SU-DHL-6 (cell line): ENCODE measurements around the gene CORO1C.

ENCODE experiments used
- H2AFZ ChIP-seq: fragments of 200-600 bp; sonication (generic); 2 replicates; pipeline ENCODE4 v1.6.1; 2014; ENCODE audit warnings: low read depth, mild to moderate bottlenecking, moderate library complexity, mixed read lengths, antibody characterized with exemption, low read length; ENCODE audit not compliant: severe bottlenecking
- H3F3A ChIP-seq: fragments of 200-600 bp; shearing (Covaris generic); 2 replicates; pipeline ENCODE4 v1.6.0; 2016; ENCODE audit warnings: antibody characterized with exemption, mild to moderate bottlenecking; ENCODE audit not compliant: insufficient read depth
- H3K27ac ChIP-seq: fragments of 200-600 bp; sonication (generic); 2 replicates; pipeline ENCODE4 v1.5.1; 2016; ENCODE audit warnings: low read depth, mild to moderate bottlenecking, low read length, moderate library complexity, mixed read lengths
- H3K27me3 ChIP-seq: fragments of 200-600 bp; sonication (generic), shearing (Covaris generic); 2 replicates; pipeline ENCODE4 v1.6.0; 2014; ENCODE audit warnings: mild to moderate bottlenecking, low read length
- H3K36me3 ChIP-seq: fragments of 200-600 bp; sonication (generic); 2 replicates; pipeline ENCODE4 v1.6.1; 2014; ENCODE audit warnings: mild to moderate bottlenecking, low read length, mixed read lengths
- H3K4me2 ChIP-seq: fragments of 300-600, 200-600 bp; shearing (Covaris generic), sonication (generic); 2 replicates; pipeline ENCODE4 v1.6.0; 2014; ENCODE audit warnings: low read length, low read depth, mild to moderate bottlenecking; ENCODE audit not compliant: poor library complexity, severe bottlenecking
- H3K4me3 ChIP-seq: fragments of 200-600 bp; sonication (generic); 2 replicates; pipeline ENCODE4 v1.5.1; 2014; ENCODE audit warnings: antibody characterized with exemption, low read length, mild to moderate bottlenecking, mixed read lengths; ENCODE audit not compliant: insufficient read depth, poor library complexity, severe bottlenecking
- H3K79me2 ChIP-seq: fragments of 200-600 bp; sonication (generic); 2 replicates; pipeline ENCODE4 v1.6.1; 2014; ENCODE audit warnings: mild to moderate bottlenecking, low read length, moderate library complexity; ENCODE audit not compliant: insufficient read depth
- H3K9ac ChIP-seq: fragments of 200-600 bp; sonication (generic); 2 replicates; pipeline ENCODE4 v1.7.0; 2014; ENCODE audit warnings: mild to moderate bottlenecking, low read length
- H3K9me2 ChIP-seq: fragments of 200-600 bp; sonication (generic); replicated peaks from 2 replicates; pipeline ENCODE4 v1.6.1; 2014; ENCODE audit warnings: low read length; ENCODE audit not compliant: insufficient read depth
- H3K9me3 ChIP-seq: fragments of 200-600 bp; sonication (generic); 2 replicates; pipeline ENCODE4 v1.6.1; 2014; ENCODE audit warnings: low read length, mixed read lengths; ENCODE audit not compliant: insufficient read depth
- H4K20me1 ChIP-seq: fragments of 200-600 bp; sonication (generic); 2 replicates; pipeline ENCODE4 v1.6.1; 2014; ENCODE audit warnings: low read depth, mild to moderate bottlenecking, antibody characterized with exemption, low read length, moderate library complexity, mixed read lengths
- EZH2phosphoT487 ChIP-seq: fragments of 200-600 bp; sonication (generic), shearing (Covaris generic); conservative IDR thresholded peaks from 2 replicates; pipeline ENCODE4 v1.6.1; 2018; ENCODE audit warnings: mild to moderate bottlenecking, antibody characterized with exemption, low read length, moderate library complexity, mixed read lengths
- TF ChIP-seq, protein P1 (sequence below): fragments of 200-600 bp; sonication (generic); IDR thresholded peaks from one replicate; pipeline ENCODE4 v1.5.1; 2017; ENCODE audit warnings: antibody characterized with exemption, mild to moderate bottlenecking, low read length, moderate library complexity; ENCODE audit not compliant: insufficient read depth, poor library complexity, severe bottlenecking

Gene CORO1C

DNA sequence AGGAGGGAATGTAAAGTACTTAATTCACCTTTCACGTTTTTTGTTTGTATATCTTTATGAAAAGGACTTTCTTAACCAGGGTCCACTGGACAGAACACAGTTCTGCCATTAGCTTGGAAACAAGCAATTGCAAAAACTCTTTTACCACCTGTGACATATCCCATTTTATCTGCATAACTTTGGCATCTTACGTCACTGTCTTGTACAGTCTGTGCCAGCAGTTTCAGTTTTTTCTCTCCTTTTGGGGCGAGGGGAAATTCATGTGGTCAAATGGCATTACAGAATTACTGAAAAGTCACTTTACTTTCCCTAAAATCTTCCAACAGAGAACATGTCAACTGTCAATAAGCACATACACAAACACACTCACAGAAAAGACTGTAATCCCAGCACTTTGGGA, 53.9 kb downstream of the CORO1C start:
- Histone ChIP-seq H3K79me2 (no peaks in the 10 kb centered on the region), H3K9ac (no peak overlapping the region), H3K9me3 (no peaks in the 10 kb centered on the region), H3K36me3 (no peaks in the 10 kb centered on the region), H3K9me2 (no peaks in the 10 kb centered on the region), H3K4me3 (no peak overlapping the region), H3K27me3 (no peaks in the 10 kb centered on the region), H4K20me1 (no peaks in the 10 kb centered on the region), H3F3A (no peaks in the 10 kb centered on the region), H3K4me2 (no peak overlapping the region), H2AFZ (no peak overlapping the region), H3K27ac (no peak overlapping the region)
- TF ChIP-seq, protein P1, sequence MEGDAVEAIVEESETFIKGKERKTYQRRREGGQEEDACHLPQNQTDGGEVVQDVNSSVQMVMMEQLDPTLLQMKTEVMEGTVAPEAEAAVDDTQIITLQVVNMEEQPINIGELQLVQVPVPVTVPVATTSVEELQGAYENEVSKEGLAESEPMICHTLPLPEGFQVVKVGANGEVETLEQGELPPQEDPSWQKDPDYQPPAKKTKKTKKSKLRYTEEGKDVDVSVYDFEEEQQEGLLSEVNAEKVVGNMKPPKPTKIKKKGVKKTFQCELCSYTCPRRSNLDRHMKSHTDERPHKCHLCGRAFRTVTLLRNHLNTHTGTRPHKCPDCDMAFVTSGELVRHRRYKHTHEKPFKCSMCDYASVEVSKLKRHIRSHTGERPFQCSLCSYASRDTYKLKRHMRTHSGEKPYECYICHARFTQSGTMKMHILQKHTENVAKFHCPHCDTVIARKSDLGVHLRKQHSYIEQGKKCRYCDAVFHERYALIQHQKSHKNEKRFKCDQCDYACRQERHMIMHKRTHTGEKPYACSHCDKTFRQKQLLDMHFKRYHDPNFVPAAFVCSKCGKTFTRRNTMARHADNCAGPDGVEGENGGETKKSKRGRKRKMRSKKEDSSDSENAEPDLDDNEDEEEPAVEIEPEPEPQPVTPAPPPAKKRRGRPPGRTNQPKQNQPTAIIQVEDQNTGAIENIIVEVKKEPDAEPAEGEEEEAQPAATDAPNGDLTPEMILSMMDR, result no peak
- TF ChIP-seq EZH2phosphoT487, result no peak

DNA sequence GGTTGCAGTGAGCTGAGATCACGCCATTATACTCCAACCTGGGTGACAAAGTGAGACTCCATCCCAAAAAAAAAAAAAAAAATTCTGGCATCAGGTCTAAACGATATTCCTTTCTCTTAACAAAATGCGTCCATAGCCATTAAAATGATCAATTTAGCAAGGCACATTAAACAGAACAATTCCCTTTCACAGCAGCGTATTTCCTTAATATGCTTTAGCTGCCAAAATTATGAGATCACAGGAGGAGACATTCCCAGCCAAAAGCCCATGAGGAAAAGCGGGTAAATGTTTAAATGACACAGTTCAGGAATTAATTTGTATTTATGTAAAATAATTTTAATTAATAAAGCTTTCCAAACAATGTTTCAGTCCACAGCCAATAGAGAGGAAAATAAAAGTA, 54.6 kb downstream of the CORO1C start:
- Histone ChIP-seq H3K9me2 (no peaks in the 10 kb centered on the region), H2AFZ (no peak overlapping the region), H3K27me3 (no peaks in the 10 kb centered on the region), H3K4me3 (no peak overlapping the region), H3K27ac (no peak overlapping the region), H3F3A (no peaks in the 10 kb centered on the region), H3K9me3 (no peaks in the 10 kb centered on the region), H3K79me2 (no peaks in the 10 kb centered on the region), H4K20me1 (no peaks in the 10 kb centered on the region), H3K9ac (no peak overlapping the region), H3K36me3 (no peaks in the 10 kb centered on the region), H3K4me2 (no peak overlapping the region)
- TF ChIP-seq, protein P1, result no peak
- no peak for TF ChIP-seq EZH2phosphoT487

DNA sequence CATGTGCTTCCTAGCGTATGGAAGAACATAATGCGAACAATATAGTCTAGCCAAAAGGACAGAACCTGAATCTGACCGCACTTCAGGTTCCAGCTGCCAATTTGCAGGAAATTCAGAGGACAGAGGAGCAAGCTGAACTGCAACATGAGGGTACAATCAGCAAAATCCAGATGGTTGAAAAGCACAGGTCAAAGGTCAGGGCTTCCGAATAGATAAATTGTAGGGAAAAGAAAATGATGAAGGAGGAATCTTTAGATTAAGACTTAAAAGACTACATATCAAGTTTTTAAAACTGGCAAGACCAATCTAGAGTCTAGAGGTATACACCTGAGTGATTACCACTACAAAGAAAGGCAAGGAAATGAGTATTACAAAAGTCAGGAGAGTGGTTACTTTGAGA, 55.5 kb downstream of the CORO1C start:
- Histone ChIP-seq H2AFZ (no peak overlapping the region), H3K36me3 (no peaks in the 10 kb centered on the region), H3K4me2 (no peak overlapping the region), H3K4me3 (no peak overlapping the region), H3K9ac (no peak overlapping the region), H3K9me2 (no peaks in the 10 kb centered on the region), H3F3A (no peaks in the 10 kb centered on the region), H3K27ac (no peak overlapping the region), H3K79me2 (no peaks in the 10 kb centered on the region), H3K27me3 (no peaks in the 10 kb centered on the region), H4K20me1 (no peaks in the 10 kb centered on the region), H3K9me3 (no peaks in the 10 kb centered on the region)
- TF ChIP-seq, protein P1, result no peak
- TF ChIP-seq EZH2phosphoT487, result no peak

DNA sequence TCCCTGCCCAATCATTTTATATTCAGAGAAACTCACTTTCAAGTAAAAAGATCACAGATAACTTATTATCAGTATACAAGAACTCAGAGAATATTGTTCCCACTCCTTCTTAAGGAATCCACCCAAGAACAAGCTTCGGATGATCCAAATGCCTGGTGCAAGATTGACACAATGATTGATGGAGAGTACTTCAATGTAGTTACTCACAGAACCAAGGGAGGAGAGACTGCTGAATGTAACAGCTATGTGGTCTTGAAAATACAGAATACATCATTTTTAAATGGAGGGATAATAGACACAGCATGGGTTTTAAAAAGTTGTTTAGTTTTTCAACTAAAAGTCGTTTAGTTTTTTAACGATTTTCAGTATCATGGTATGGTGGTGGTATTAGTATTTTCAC, 59.3 kb downstream of the CORO1C start:
- Histone ChIP-seq H3F3A (no peaks in the 10 kb centered on the region), H3K27ac (no peak overlapping the region), H4K20me1 (no peaks in the 10 kb centered on the region), H3K27me3 (no peaks in the 10 kb centered on the region), H3K79me2 (no peaks in the 10 kb centered on the region), H3K9me3 (no peaks in the 10 kb centered on the region), H3K9ac (no peak overlapping the region), H2AFZ (no peak overlapping the region), H3K36me3 (no peaks in the 10 kb centered on the region), H3K4me2 (no peak overlapping the region), H3K9me2 (no peaks in the 10 kb centered on the region), H3K4me3 (no peak overlapping the region)
- no peak for TF ChIP-seq EZH2phosphoT487
- TF ChIP-seq, protein P1, result no peak
